Measurements from ENCODE around the gene PTGFR.

Gene PTGFR

DNA sequence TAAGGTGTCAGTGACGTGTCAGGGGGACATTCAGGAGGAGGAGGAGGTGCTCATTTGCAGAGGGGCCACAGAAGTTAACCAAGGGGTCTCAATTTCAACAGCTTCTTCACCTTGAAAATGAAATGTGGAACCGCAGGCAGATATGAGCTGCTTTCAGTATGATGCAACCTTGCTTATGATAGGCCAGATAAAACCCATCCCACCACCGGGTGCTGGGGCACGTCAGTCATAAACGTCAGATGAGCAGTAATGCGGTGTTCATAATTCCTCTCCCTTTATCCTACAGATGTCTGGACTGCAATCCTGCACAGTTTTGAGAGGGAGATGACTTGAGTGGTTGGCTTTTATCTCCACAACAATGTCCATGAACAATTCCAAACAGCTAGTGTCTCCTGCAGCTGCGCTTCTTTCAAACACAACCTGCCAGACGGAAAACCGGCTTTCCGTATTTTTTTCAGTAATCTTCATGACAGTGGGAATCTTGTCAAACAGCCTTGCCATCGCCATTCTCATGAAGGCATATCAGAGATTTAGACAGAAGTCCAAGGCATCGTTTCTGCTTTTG, 1.7 kb downstream of the PTGFR start:
- H3K4me3 ChIP-seq (ENCODE audit: low read length), result peak overlapping the region; percentile 92
- peak; percentile 77 for DNase-seq (ENCODE audit: low read depth)
- TF ChIP-seq, protein P1, sequence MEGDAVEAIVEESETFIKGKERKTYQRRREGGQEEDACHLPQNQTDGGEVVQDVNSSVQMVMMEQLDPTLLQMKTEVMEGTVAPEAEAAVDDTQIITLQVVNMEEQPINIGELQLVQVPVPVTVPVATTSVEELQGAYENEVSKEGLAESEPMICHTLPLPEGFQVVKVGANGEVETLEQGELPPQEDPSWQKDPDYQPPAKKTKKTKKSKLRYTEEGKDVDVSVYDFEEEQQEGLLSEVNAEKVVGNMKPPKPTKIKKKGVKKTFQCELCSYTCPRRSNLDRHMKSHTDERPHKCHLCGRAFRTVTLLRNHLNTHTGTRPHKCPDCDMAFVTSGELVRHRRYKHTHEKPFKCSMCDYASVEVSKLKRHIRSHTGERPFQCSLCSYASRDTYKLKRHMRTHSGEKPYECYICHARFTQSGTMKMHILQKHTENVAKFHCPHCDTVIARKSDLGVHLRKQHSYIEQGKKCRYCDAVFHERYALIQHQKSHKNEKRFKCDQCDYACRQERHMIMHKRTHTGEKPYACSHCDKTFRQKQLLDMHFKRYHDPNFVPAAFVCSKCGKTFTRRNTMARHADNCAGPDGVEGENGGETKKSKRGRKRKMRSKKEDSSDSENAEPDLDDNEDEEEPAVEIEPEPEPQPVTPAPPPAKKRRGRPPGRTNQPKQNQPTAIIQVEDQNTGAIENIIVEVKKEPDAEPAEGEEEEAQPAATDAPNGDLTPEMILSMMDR (conservative IDR thresholded peaks at IDR 0.05; ENCODE audit: low read length), result no peak

DNA sequence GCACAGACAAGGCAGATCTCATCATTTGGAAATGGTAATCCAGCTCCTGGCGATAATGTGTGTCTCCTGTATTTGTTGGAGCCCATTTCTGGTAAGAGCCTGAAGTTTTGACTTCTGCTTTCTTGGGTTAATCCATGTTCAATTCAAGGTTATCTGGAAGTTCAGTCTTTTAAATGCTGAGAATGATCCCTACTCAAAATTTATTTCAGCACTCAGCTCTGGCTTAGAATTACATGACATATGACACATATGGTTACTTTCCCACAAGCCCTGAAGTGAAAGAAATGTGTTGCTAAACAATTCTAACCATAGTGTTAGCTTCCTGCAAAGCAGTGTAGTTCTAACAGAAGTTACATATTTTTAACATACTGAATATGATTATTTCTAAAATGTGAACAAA, 2.7 kb downstream of the PTGFR start:
- TF ChIP-seq, protein P1 (conservative IDR thresholded peaks at IDR 0.05; ENCODE audit: low read length), result no peak
- peak overlapping the region; percentile 92 for H3K4me3 ChIP-seq (ENCODE audit: low read length)
- peak; percentile 50 for DNase-seq (ENCODE audit: low read depth)

DNA sequence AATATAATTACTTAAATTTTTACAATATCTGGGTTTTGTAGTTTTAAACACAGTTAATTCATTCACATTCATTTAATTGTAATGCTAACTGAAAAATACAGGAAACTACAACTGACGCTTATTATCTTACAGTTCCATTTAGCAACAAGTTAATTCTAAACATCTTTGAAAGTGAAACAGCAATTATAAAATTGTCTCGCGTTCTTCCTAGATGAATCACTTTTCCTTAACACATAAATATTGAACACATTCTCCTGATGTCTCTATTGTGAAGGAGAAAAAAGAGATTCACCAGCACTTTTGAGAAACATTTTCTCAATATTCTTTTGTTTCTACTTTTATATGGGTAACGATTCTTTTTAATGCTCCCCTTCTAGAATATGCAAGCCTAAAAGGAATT, 6.4 kb downstream of the PTGFR start:
- peak; percentile 74 for DNase-seq (ENCODE audit: low read depth)
- TF ChIP-seq, protein P1 (conservative IDR thresholded peaks at IDR 0.05; ENCODE audit: low read length), result no peak
- H3K4me3 ChIP-seq (ENCODE audit: low read length), result peak overlapping the region; percentile 92

DNA sequence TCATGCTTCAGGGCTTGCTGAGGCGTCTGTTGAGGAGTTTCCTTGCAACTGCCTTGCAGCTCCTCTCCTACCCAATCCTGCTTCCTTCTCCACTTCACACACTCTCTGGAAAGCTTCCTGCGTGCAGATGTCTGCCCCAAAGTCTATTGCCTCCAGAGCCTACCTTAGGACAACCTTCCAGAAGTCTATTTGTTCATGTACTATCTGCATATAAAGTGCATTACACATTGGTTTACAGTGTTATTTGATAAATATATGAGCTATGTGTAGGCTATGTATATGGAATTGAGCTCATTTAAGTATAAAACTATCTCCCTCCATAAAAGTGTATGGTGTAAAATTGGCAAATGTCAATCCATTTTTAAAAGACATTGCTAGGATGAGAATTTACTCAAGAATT, 9.8 kb downstream of the PTGFR start:
- TF ChIP-seq, protein P1 (conservative IDR thresholded peaks at IDR 0.05; ENCODE audit: low read length), result no peak
- no peak for DNase-seq (ENCODE audit: low read depth)
- no peak overlapping the region for H3K4me3 ChIP-seq (ENCODE audit: low read length)

DNA sequence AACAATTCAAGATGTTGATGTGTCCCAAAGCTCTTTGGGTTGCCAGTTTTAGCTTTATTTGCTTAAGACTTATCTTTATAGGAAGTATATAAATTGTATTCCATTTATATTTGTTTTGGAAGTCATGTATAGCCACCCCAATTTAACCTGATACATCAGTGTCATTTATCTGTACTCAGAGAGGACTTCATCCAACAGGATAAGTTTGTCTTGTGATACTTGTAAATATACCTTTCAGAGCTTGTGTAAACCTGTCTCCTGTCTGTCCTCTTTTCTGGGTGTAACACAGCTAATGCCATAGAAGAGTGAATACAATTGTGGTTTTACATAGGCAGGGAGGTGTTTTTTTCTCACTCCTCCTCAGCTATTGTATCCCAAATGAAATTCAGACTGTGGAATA, 10.4 kb downstream of the PTGFR start:
- no peak for DNase-seq (ENCODE audit: low read depth)
- H3K4me3 ChIP-seq (ENCODE audit: low read length), result no peak overlapping the region
- TF ChIP-seq, protein P1 (conservative IDR thresholded peaks at IDR 0.05; ENCODE audit: low read length), result no peak

DNA sequence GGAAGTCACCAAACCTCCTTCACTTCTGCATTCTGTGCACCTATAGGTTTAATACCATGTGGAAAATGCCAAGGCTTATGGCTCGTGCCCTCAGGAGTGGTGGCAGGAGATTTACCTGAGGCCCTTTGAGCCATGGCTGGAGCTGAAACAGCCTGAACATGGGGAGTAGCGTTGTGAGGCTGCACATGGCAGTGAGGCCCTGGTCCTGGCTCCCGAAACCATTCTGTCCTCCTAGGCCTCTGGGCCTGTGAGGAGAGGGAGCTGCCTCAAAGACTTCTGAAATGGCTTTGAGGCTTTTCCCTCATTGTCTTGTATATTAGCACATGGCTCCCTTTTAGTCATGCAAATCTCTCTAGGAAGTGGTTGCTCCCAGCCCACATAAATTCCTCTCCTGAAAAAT, 20.6 kb downstream of the PTGFR start:
- TF ChIP-seq, protein P1 (conservative IDR thresholded peaks at IDR 0.05; ENCODE audit: low read length), result no peak
- no peak overlapping the region for H3K4me3 ChIP-seq (ENCODE audit: low read length)
- DNase-seq (ENCODE audit: low read depth), result no peak

DNA sequence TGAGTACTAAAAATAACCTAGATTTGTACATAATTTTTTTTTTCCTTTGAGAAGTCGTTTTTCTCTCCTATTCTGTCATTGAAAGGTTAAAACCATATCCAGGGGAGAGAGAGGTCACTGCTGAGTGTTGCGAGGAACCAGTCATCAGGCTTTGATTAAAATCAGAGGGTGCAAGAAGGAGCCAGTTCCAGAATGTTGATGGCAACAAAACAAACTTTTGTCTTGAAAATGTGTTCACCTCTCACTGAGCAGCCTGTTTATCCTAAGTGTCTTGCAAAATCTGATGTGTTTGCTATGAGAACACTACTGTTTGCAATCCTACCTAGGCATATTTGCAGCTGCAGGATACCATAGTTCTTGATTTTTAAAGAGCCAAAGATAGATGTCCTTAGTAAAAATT, 25.9 kb downstream of the PTGFR start:
- TF ChIP-seq, protein P1 (conservative IDR thresholded peaks at IDR 0.05; ENCODE audit: low read length), result no peak
- H3K4me3 ChIP-seq (ENCODE audit: low read length), result no peak overlapping the region
- peak; percentile 46 for DNase-seq (ENCODE audit: low read depth)
